HG02981 (cell line): ENCODE measurements around the gene THEM5.

Source experiments
- ATAC-seq: cut with Tn5 transposase; IDR thresholded peaks from one replicate; pipeline ENCODE4 v1.9.1; 2021; ENCODE audit warnings: mild to moderate bottlenecking, moderate library complexity; ENCODE audit not compliant: unreplicated experiment

Gene THEM5

GRCh38 chr1:151841141-151841540, 12.4 kb downstream of the THEM5 start:
- ATAC-seq = no peak

- ATAC-seq = no peak
These were observed 13.1 kb downstream of the THEM5 start for GRCh38 chr1:151840421-151840820.

- ATAC-seq = no peak
These were observed 13.8 kb downstream of the THEM5 start, which contains the start of gene C2CD4D for GRCh38 chr1:151839457-151840403. Gene C2CD4D, minus strand, starts transcription at chr1:151839820. Its CDS starts 831 bp downstream, at chr1:151838989.

GRCh38 chr1:151839082-151839412, 14.5 kb downstream of the THEM5 start:
- no peak for ATAC-seq

GRCh38 chr1:151838222-151839081, 15.1 kb downstream of the THEM5 start:
- no peak for ATAC-seq

- no peak for ATAC-seq
These were observed 15.7 kb downstream of the THEM5 start for GRCh38 chr1:151837884-151838221.

- no peak for ATAC-seq
These were observed 16.3 kb downstream of the THEM5 start for GRCh38 chr1:151837197-151837596.

GRCh38 chr1:151835596-151835995, 17.9 kb downstream of the THEM5 start:
- no peak for ATAC-seq

GRCh38 chr1:151834239-151834638, 19.3 kb downstream of the THEM5 start:
- no peak for ATAC-seq

GRCh38 chr1:151833172-151833900, 20.2 kb downstream of the THEM5 start:
- no peak for ATAC-seq

- no peak for ATAC-seq
These were observed 21.1 kb downstream of the THEM5 start for GRCh38 chr1:151832318-151832980.

- no peak for ATAC-seq
These were observed 21.9 kb downstream of the THEM5 start, which contains the start of gene RORC for GRCh38 chr1:151831605-151832004. Gene RORC, minus strand, starts transcription at chr1:151831802. Its CDS starts 38 bp downstream, at chr1:151831764.

GRCh38 chr1:151831256-151831591, 22.3 kb downstream of the THEM5 start:
- no peak for ATAC-seq

GRCh38 chr1:151830055-151830454, 23.5 kb downstream of the THEM5 start:
- no peak for ATAC-seq

GRCh38 chr1:151829352-151830046, 24.0 kb downstream of the THEM5 start:
- no peak for ATAC-seq

- ATAC-seq = no peak
These were observed 24.6 kb downstream of the THEM5 start for GRCh38 chr1:151828921-151829320.

- ATAC-seq = no peak
These were observed 25.7 kb downstream of the THEM5 start for GRCh38 chr1:151827853-151828252.

GRCh38 chr1:151825751-151826660, 27.5 kb downstream of the THEM5 start:
- no peak for ATAC-seq

- no peak for ATAC-seq
These were observed 28.3 kb downstream of the THEM5 start for GRCh38 chr1:151825204-151825603.
